Camera-type eye (tissue), 1 donor: ENCODE measurements around the gene TPRG1. TPM values are rescaled to one million over a fixed set of nuclear protein-coding genes. Genes with fewer than 3 reads are reported as not detected.

Source experiments
- total RNA-seq: library from RNA; depleted of rRNA; stranded (reverse); fragments of >200 nt; gene quantifications from one replicate; pipeline ENCODE4 v1.2.3, GENCODE V29; 2014

The TPRG1 gene
- total RNA-seq, result 0.49 TPM

DNA sequence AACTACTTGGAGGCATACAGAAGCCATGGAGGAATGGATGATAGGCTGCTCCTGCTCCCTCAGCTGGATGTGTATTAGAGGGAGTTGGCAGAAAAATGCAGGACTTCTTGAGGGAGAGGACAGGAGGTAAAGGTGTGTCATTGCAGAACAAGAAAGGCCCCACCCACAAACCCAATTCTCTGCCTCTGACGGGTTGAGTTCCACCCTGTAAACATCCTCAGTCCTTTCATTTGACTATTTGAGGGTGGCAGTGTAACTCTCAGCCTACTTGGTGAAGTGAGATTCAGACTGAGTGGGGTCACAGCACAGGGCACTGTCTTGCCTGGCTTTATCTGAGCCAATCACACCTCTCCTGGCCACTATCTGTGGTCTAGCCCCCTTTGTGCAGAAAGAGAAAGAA is at the start of gene TPRG1:
Gene TPRG1, plus strand, starts transcription at position 265 of the 400 bp plus-strand sequence. CDS start 35,414 bp downstream, outside the sequence.

